Measurements from ENCODE around the gene TBC1D4.

- TF ChIP-seq CTCF (IDR thresholded peaks at IDR 0.05; ENCODE audit: insufficient read depth, low read depth, low read length): no peak
- no peak for TF ChIP-seq EZH2 (IDR thresholded peaks at IDR 0.05; ENCODE audit: insufficient read depth, low read length)
These were observed 118.6 kb downstream of the TBC1D4 start for GRCh38 chr13:75363371-75363770.

All from astrocyte (in vitro differentiated cells and primary cell).